ENCODE data around the gene TAF7. TPM values are rescaled to one million over a fixed set of nuclear protein-coding genes. Genes with fewer than 3 reads are reported as not detected.
"Not testable (repeated sequence)": the region's sequence is repeated elsewhere in the genome, so short reads cannot be mapped to it uniquely, and the experiment has no call there.

The TAF7 gene
- total RNA-seq, 1 donor from 2014 or later = 78.0 TPM

GRCh38 chr5:141326088-141326854, 5.7 kb upstream of the TAF7 start:
- peak overlapping the region; percentile 24 for H3K4me3 ChIP-seq (ENCODE audit: low read depth, low read length)

GRCh38 chr5:141322261-141322660, 1.7 kb upstream of the TAF7 start:
- TF ChIP-seq CTCF (IDR thresholded peaks at IDR 0.05; ENCODE audit: insufficient read depth, low read length, poor library complexity, severe bottlenecking) = no peak
- no peaks in the 10 kb centered on the region for H3K27me3 ChIP-seq (ENCODE audit: control insufficient read depth, insufficient read depth, low read length)
- H3K4me3 ChIP-seq (ENCODE audit: low read depth, low read length) = no peak overlapping the region
- DNase-seq (ENCODE audit: low read depth) = no peak
- no peaks in the 10 kb centered on the region for H3K36me3 ChIP-seq (ENCODE audit: control insufficient read depth, insufficient read depth, low read length)

More at GRCh38 chr5:141326088-141326854, 5.7 kb upstream of the TAF7 start:
- peak; percentile 63 for TF ChIP-seq CTCF (IDR thresholded peaks at IDR 0.05; ENCODE audit: insufficient read depth, low read length, poor library complexity, severe bottlenecking)
- no peak for DNase-seq (ENCODE audit: low read depth)
- H3K27me3 ChIP-seq (ENCODE audit: control insufficient read depth, insufficient read depth, low read length) = no peaks in the 10 kb centered on the region
- H3K36me3 ChIP-seq (ENCODE audit: control insufficient read depth, insufficient read depth, low read length) = no peaks in the 10 kb centered on the region

- no peak for DNase-seq (ENCODE audit: low read depth)
- TF ChIP-seq CTCF (IDR thresholded peaks at IDR 0.05; ENCODE audit: insufficient read depth, low read length, poor library complexity, severe bottlenecking) = no peak
- Histone ChIP-seq H3K4me3 (ENCODE audit: low read depth, low read length) (peak overlapping the region; percentile 69), H3K27me3 (ENCODE audit: control insufficient read depth, insufficient read depth, low read length) (no peaks in the 10 kb centered on the region), H3K36me3 (ENCODE audit: control insufficient read depth, insufficient read depth, low read length) (no peaks in the 10 kb centered on the region)
Measured at GRCh38 chr5:141319699-141320098, 885 bp downstream of the TAF7 start.

- no peak overlapping the region for H3K4me3 ChIP-seq (ENCODE audit: low read depth, low read length)
- H3K36me3 ChIP-seq (ENCODE audit: control insufficient read depth, insufficient read depth, low read length) = no peaks in the 10 kb centered on the region
- no peak for DNase-seq (ENCODE audit: low read depth)
- no peak for TF ChIP-seq CTCF (IDR thresholded peaks at IDR 0.05; ENCODE audit: insufficient read depth, low read length, poor library complexity, severe bottlenecking)
- no peaks in the 10 kb centered on the region for H3K27me3 ChIP-seq (ENCODE audit: control insufficient read depth, insufficient read depth, low read length)
Measured at GRCh38 chr5:141319202-141319601, 1.4 kb downstream of the TAF7 start.

DNA sequence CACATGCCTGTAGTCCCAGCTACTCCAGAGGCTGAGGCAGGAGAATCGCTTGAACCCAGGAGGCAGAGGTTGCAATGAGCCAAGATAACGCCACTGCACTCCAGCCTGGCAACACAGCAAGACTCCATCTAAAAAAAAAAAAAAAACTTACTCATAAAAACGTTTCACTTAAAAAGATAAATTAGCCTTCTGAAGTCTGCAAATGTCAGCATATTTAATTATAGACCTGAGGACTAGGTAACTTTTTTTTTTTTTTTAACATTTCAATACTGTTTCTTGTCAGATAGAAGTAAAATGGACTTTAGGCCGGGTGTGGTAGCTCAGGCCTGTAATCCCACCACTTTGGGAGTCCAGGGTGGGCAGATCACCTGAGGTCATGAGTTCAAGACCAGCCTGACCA, 3.6 kb downstream of the TAF7 start:
- H3K4me3 ChIP-seq (ENCODE audit: low read depth, low read length); DNase-seq (ENCODE audit: low read depth); H3K27me3 ChIP-seq (ENCODE audit: control insufficient read depth, insufficient read depth, low read length); H3K36me3 ChIP-seq (ENCODE audit: control insufficient read depth, insufficient read depth, low read length): not testable (repeated sequence)

GRCh38 chr5:141313711-141314110, 6.9 kb downstream of the TAF7 start:
- no peak for TF ChIP-seq CTCF (IDR thresholded peaks at IDR 0.05; ENCODE audit: insufficient read depth, low read length, poor library complexity, severe bottlenecking)
- Histone ChIP-seq H3K27me3 (ENCODE audit: control insufficient read depth, insufficient read depth, low read length) (no peaks in the 10 kb centered on the region), H3K36me3 (ENCODE audit: control insufficient read depth, insufficient read depth, low read length) (no peaks in the 10 kb centered on the region), H3K4me3 (ENCODE audit: low read depth, low read length) (no peak overlapping the region)
- DNase-seq (ENCODE audit: low read depth) = no peak

Measured in kidney epithelial cell (primary cell).